Measurements from ENCODE around the gene KLF11.
"Not testable (repeated sequence)": the region's sequence is repeated elsewhere in the genome, so short reads cannot be mapped to it uniquely, and the experiment has no call there.

Gene KLF11

GRCh38 chr2:10009271-10009810 is 34.0 kb upstream of the KLF11 start:
- in situ Hi-C loops (cut with MboI; ENCODE audit: low sequenced_read_pairs) = no loop called here

- in situ Hi-C loops (cut with MboI; ENCODE audit: low sequenced_read_pairs) = no loop called here
Measured at GRCh38 chr2:10009811-10010781, 33.3 kb upstream of the KLF11 start.

- in situ Hi-C loops (cut with MboI; ENCODE audit: low sequenced_read_pairs) = not testable (repeated sequence)
Measured at GRCh38 chr2:10010861-10011605, 32.3 kb upstream of the KLF11 start.

- in situ Hi-C loops (cut with MboI; ENCODE audit: low sequenced_read_pairs) = not testable (repeated sequence)
Measured at GRCh38 chr2:10011606-10012325, 31.6 kb upstream of the KLF11 start.

- in situ Hi-C loops (cut with MboI; ENCODE audit: low sequenced_read_pairs) = not testable (repeated sequence)
Measured at GRCh38 chr2:10012366-10012962, 30.9 kb upstream of the KLF11 start.

- in situ Hi-C loops (cut with MboI; ENCODE audit: low sequenced_read_pairs) = no loop called here
Measured at GRCh38 chr2:10012963-10013461, 30.3 kb upstream of the KLF11 start.

- in situ Hi-C loops (cut with MboI; ENCODE audit: low sequenced_read_pairs) = not testable (repeated sequence)
Measured at GRCh38 chr2:10013651-10014417, 29.5 kb upstream of the KLF11 start.

- in situ Hi-C loops (cut with MboI; ENCODE audit: low sequenced_read_pairs) = no loop called here
Measured at GRCh38 chr2:10014418-10015190, 28.7 kb upstream of the KLF11 start.

- in situ Hi-C loops (cut with MboI; ENCODE audit: low sequenced_read_pairs) = not testable (repeated sequence)
Measured at GRCh38 chr2:10015376-10015989, 27.9 kb upstream of the KLF11 start.

- in situ Hi-C loops (cut with MboI; ENCODE audit: low sequenced_read_pairs) = no loop called here
Measured at GRCh38 chr2:10016001-10016801, 27.1 kb upstream of the KLF11 start.

- in situ Hi-C loops (cut with MboI; ENCODE audit: low sequenced_read_pairs) = no loop called here
Measured at GRCh38 chr2:10016802-10017258, 26.5 kb upstream of the KLF11 start.

GRCh38 chr2:10017313-10017941 is 25.9 kb upstream of the KLF11 start:
- in situ Hi-C loops (cut with MboI; ENCODE audit: low sequenced_read_pairs) = no loop called here

- in situ Hi-C loops (cut with MboI; ENCODE audit: low sequenced_read_pairs) = no loop called here
Measured at GRCh38 chr2:10019174-10019573, 24.2 kb upstream of the KLF11 start.

GRCh38 chr2:10019602-10020400 is 23.5 kb upstream of the KLF11 start:
- in situ Hi-C loops (cut with MboI; ENCODE audit: low sequenced_read_pairs) = no loop called here

GRCh38 chr2:10022041-10022421 is 21.3 kb upstream of the KLF11 start:
- in situ Hi-C loops (cut with MboI; ENCODE audit: low sequenced_read_pairs) = no loop called here

- in situ Hi-C loops (cut with MboI; ENCODE audit: low sequenced_read_pairs) = no loop called here
Measured at GRCh38 chr2:10022445-10022844, 20.9 kb upstream of the KLF11 start.
